ENCODE data around the gene RPL31.

GRCh38 chr2:101023327-101024107 lies 21.4 kb downstream of the RPL31 start:
- TF ChIP-seq CTCF (conservative IDR thresholded peaks at IDR 0.05) (no peak), ZFX (IDR thresholded peaks at IDR 0.05) (no peak)

Measured in C4-2B (cell line).